Activated gamma-delta T cell (primary cell): ENCODE measurements around the gene SLFN13.
A peak's percentile ranks its signal among the peaks of the same experiment; 100 is the strongest.
"Not testable (repeated sequence)": the region's sequence is repeated elsewhere in the genome, so short reads cannot be mapped to it uniquely, and the experiment has no call there.

Experiments used
- DNase-seq: peaks from one replicate; lab custom pipeline; 2025; lab: John Stamatoyannopoulos, UW
- total RNA-seq, 2 donors: gene quantifications; one replicate each; lab custom pipeline; 2026; lab: John Stamatoyannopoulos, UW

Gene SLFN13
- total RNA-seq, result 81.9 to 95.7 reads per million in 2 donors

- DNase-seq, result peak; percentile 76
These were observed at the start of gene SLFN13 for GRCh38 chr17:35448214-35448898. Gene SLFN13, minus strand, starts transcription at chr17:35448766. Its CDS starts 3,086 bp downstream, at chr17:35445680.

DNA sequence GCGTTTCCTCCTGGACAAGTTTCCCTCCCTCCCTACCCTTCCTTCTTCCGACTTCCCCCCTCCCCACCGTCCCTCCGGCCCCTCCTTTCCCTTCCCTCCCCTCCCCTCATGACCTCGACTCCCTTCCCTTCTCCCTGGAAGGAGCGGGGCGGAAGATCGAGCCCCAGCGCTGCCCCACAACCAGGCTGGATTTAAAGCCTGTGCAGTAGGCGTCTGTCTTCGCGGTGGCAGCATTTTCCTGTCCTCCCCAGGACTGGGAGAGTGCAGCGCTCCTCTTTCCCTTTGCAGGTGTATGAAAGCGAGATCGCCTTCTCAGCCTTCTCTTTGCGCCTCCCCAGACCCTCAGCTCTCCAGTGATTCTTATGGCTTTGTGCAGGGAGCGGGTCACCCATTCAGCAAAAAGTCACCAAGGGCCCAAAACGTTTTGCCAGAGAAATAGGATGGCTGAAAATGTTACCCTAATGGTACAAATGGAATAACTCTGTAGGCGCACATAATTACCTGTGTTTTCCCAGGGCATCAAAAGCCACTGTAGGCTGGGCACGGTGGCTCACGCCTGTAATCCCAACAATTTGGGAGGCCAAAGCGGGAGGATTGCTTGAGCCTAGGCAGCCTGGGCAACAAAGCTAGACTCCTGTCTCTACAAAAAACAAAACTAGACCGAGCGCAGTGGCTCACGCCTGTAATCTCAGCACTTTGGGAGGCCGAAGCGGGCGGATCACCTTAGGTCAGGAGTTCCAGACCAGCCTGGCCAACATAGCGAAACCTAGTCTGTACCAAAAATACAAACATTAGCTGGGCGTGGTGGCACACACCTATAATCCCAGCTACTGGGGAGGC is 48.1 kb upstream of the SLFN13 start:
- DNase-seq, result no peak

- no peak for DNase-seq
These were observed 44.5 kb upstream of the SLFN13 start for GRCh38 chr17:35493040-35493439.

DNA sequence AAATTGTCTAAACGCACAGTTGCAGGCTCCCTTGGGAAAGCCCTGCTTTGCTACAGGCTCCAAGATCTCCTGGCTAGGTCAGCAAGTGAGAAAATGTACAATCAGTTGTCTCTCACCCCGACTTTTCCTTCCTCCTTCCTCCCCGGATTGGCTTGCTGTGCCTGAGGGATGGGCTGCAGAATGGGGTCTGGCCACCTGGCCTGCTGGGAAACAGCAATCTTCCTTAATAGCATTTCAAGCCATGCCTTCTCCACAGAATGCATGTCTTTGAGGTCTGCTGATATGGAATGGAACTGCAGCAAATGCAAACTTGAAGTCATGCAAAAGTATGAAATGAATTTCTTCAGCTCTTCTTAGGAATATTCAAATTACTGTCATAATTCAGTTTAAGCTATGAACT is 42.9 kb upstream of the SLFN13 start:
- DNase-seq, result no peak

GRCh38 chr17:35489944-35490343 is 41.4 kb upstream of the SLFN13 start:
- no peak for DNase-seq

- no peak for DNase-seq
These were observed 40.4 kb upstream of the SLFN13 start for GRCh38 chr17:35488991-35489390.

DNA sequence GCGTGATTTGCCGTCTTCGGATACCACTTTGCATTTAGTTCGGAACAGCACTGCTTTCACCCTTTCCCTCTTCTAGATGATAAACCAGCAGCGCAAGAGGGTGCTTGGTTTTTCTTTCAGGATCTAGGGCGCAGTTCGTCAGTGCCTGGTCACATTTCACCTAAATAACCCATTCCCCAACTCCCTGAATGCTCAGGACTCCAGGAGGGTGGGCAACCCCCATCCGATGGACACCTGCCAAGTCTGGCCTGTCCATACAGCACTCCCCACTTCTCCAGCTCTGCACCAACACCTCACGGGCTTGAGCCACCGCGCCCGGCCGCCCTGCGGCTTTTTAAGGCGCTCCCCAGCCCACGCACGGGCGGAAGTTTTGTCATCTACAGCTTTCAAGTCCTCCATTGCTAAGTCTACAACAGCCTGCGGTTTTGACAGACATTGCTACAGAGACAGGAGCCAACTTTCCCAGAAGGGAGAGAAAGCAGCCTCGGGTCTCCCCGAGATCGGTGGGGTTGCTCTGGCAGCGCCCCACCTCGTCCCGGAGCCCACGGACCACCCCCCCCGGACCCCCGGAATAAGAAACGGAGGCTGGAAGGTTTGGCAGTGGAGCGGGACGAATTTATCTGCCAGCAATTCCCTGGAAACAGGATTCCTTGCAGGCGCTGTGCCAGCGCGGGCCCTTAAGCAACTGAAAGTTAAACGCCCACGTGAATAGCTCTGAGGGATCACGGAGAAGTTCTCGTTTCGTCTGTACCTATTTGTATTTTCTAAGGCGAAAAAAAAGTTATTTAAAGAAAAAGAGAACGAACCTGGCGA is 38.6 kb upstream of the SLFN13 start:
- peak; percentile 59 for DNase-seq

DNA sequence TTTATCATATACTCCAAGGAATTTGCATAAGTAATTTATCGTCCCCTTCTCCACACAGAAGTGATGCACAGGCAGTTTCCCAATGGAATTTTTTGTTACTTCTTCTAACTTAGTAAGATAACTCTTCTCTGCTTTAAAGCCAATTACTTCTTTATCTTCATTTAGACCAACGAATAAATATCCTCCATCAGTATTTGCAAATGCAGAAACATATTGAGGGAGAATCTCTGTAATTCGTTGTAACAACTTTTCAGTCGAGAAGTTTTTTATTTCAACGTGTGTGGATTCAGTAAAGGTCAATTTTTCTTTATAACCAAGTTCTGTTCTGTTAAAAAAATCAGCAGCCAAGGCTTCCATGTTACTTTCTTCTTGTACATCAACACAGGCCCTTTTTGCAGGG is 30.7 kb upstream of the SLFN13 start:
- DNase-seq, result no peak

DNA sequence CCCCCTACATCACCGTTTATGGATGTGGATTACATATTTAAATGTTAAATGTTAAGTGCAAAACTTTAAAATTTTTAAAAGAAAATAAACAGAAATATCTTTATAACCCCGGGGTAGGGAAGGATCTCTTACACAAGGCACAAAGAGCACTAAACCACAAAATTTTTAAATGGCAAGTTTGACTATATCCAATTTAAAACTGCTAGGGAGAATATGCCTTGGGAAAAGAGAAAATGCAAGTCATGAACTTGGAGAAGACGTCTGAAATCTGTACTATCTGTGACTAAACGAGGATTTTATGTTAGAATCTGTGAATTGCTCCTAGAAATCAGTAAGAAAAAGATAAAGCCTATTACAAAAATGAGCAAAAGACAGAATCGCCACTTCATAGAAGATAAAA is 28.7 kb upstream of the SLFN13 start:
- no peak for DNase-seq

DNA sequence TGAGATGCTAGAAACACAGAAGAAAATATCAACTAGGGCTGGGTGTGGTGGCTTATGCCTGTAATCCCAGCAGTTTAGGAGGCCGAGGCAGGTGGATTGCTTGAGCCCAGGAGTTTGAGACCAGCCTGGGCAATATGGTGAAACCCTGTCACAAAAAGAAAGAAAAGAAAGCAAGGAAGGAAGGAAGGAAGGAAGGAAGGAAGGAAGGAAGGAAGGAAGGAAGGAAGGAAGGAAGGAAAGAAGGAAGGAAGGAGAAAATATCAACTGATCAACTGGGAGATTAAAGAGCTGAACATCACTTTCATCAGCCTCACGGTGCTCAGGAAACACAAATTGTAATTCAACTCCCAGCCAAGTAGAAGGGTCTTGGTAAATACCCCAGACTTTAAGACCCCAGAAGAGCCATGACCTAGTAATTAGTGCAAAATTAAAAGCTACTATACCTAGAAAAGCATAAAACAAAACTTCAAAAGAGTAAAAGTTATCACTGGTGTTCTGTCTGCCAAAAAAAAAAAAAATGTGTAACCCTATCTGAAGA is 27.8 kb upstream of the SLFN13 start:
- no peak for DNase-seq

DNA sequence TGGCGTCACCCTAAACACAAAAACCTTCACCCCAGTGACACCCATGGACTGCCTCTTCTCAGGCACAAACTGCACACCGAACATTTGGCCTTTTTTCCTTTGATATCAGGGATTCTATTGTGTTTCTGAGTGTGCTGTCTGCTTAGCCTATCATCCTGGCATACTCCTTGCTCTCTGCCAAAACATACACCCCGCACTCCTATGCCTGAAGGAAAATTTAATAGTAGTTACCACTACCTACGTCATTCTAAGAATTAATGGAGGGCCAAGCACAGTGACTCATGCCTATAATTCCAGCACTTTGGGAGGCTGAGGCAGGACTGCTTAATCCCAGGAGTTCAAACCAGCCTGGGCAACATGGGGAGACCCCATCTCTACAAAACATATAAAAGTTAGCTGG is 19.9 kb upstream of the SLFN13 start:
- no peak for DNase-seq

DNA sequence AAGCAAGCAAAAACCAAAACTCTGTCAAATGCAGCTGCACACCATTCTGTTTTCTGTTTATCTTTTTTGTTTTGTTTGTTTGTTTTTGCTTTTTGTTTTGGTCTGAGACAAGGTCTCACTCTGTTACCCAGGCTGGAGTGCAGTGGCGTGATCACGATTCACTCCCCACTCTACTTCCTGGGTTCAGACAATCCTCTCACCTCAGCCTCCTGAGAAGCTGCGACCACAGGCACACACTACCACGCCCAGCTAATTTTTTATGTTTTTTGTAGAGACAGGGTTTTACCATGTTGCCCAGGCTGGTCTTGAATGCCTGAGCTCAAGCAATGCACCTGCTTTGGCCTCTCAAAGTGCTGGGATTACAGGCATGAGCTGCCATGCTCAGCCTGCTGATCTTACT is 19.3 kb upstream of the SLFN13 start:
- DNase-seq, result no peak

DNA sequence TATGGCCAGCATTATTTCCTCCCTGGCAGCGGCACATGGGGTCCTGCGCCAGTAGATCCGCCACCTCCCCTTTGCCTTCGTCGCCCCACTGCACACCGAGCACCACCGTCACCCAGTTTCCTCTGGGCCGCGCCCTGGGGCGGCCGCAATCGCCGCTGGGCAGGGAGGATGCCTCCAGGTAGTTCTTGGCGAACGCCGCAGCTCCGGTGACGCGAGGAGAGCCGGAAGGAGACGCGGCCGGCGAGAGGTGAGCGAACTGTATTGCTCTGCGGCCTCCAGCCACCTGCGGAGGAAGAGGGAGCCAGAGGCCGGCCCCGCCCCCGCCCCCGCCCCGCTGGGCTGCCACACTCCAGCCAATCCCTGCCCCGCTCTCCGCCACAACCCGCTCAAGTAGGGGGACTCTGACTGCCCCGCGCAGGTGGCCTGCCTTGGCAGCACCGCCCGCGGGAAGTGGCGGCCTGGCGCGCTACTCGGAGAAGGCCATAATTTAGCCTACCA is 11.8 kb upstream of the SLFN13 start:
- DNase-seq, result peak; percentile 73

GRCh38 chr17:35454035-35454434 is 5.5 kb upstream of the SLFN13 start:
- not testable (repeated sequence) for DNase-seq

DNA sequence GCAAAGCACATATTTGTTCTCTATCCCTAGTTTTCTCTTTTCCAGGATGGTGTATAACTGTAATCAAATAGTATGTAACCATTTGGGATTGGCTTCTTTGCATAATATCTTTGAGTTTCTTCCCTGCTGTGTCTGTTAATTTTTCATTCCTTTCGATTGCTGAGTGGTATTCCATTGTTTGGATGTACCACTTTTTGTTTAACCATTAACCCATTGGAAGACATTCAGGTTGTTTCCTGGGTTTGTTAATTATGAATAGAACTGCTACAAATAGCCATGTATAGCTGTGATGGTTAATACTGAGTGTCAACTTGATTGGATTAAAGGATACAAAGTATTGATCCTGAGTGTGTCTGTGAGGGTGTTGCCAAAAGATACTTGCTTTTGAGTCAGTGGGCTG is 4.6 kb upstream of the SLFN13 start:
- DNase-seq, result no peak

- no peak for DNase-seq
These were observed 885 bp upstream of the SLFN13 start for GRCh38 chr17:35449371-35449931.

GRCh38 chr17:35448899-35449227 is 297 bp upstream of the SLFN13 start:
- no peak for DNase-seq

- DNase-seq, result no peak
These were observed 1.1 kb downstream of the SLFN13 start for GRCh38 chr17:35447499-35447898.

GRCh38 chr17:35438433-35438832 is 10.1 kb downstream of the SLFN13 start:
- DNase-seq, result no peak

- no peak for DNase-seq
These were observed 15.3 kb downstream of the SLFN13 start for GRCh38 chr17:35433075-35433894.
